ENCODE results near the gene CSMD2.
"Not testable (repeated sequence)": the region's sequence is repeated elsewhere in the genome, so short reads cannot be mapped to it uniquely, and the experiment has no call there.

The CSMD2 gene

DNA sequence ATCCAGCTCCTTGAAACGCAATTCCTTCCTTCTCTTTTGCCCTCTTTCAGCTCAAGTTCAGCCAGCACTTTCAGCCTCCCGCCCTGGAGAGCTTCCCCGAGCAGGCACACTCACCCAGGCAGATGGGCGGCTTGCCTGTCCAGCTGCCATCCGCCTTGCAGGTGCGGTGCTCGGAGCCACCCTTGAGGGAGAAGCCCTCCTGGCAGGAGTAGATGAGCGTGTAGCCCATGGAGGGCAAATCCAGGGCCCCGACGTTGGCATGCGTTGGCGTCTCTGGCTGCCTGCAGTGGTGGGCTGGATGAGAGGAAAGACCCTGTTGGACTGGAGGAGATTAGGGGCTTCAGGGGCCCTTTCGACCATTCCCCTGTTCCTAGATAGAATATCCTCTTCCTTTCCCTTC, 632.1 kb downstream of the CSMD2 start:
- DNase-seq (ENCODE audit: low spot score) = no peak

DNA sequence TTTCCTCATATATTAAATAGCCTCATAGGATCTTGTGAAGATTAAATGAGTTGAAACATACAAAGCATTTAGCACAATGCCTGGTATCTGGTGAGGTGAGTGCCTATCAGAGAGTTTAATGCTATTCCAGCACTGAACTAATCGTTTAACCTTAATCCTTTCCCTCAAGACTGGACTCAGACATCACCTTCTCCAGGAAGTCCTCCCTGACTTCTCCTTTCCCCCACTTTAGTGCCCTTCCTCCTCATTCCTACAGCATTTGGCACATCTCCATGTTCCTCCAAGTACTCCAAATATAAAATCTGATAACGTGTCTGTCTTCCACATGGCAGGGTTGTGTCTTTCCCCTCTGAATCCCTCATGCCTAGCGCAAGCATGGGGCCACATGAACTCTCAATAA, 632.8 kb downstream of the CSMD2 start:
- DNase-seq (ENCODE audit: low spot score) = no peak

DNA sequence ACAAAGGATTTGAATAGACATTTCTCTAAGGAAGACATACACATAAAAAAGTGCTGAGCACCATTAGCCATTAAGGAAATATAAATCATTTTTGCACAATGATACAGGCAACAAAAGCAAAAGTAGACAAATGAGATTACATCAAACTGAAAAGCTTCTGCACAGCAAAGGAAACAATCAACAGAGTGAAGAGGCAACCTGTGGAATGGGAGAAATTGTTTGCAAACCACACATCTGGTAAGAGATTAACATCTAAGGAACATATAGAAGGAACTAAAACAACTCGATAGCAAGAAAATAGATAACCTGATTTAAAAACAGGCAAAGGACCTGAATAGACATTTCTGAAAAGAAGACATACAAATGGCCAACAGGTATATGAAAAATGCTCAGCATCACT, 635.1 kb downstream of the CSMD2 start:
- no peak for DNase-seq (ENCODE audit: low spot score)

DNA sequence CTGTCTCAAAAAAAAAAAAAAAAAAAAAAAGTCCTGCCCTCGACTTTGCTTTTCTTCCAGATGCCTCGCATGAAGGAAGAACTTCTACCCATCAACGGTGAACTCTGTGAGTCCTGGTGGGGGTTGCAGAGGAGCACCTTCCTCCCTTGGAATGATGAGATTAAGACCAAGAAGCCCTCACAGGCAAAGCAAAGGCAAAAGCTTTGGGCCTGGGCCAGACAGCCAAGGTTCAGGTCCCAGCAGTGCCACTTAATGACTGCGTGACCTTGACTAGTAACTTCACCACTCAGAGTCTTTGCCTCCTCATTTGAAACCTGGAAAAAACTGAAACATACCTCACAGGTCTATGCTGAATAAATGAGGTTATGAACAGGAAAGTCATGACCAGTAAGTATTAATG, 637.1 kb downstream of the CSMD2 start:
- DNase-seq (ENCODE audit: low spot score) = no peak

DNA sequence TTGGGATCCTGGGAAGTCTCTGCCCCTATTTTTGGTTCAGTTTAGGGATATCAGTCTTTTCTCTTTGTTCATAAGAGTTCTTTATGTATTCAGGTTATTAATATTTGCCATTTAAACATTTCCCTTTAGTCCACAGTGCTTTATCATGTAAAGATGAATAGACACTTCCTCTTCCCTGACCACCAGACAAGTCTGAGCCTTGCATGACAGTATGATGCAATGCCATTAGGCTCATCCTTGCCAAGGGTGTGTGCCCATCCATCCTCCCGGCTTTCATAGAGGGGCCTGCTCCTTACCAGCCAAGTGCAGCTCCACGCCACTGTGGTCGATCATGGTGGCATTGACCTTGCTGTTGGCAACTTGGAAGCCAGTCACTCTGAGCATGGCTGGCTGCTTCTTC, 640.4 kb downstream of the CSMD2 start:
- no peak for DNase-seq (ENCODE audit: low spot score)

DNA sequence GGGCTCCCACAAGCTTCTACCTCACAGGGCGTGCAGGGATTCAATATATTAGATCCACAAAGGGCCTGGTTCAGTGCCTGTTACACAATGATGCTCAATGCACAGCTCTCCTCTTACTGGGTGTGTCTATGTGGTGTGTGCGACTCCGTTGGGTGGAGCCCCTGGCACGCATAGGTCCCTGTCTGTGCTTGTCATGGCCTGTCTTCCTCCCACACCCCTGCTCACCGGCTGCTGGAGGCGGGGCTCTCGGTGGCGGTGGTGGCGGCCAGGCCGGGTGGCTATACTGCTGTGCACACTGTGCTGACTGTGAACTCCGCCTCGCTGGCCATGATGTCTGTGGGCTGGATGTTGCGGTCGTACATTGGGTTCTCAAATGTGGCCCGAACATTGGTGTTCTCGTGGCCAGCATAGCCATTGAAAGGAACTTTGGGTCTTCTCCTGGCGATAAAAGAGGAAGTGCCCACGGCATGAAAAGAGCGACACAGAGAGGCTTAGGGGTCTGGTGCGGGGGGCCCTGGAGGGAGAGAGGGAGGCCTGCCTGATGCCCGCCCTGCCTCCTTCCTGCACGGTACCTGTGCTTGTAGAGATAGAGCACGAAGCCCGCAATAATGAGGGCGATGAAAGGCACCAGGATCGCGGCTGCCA, 645.7 kb downstream of the CSMD2 start:
- DNase-seq (ENCODE audit: low spot score) = no peak

DNA sequence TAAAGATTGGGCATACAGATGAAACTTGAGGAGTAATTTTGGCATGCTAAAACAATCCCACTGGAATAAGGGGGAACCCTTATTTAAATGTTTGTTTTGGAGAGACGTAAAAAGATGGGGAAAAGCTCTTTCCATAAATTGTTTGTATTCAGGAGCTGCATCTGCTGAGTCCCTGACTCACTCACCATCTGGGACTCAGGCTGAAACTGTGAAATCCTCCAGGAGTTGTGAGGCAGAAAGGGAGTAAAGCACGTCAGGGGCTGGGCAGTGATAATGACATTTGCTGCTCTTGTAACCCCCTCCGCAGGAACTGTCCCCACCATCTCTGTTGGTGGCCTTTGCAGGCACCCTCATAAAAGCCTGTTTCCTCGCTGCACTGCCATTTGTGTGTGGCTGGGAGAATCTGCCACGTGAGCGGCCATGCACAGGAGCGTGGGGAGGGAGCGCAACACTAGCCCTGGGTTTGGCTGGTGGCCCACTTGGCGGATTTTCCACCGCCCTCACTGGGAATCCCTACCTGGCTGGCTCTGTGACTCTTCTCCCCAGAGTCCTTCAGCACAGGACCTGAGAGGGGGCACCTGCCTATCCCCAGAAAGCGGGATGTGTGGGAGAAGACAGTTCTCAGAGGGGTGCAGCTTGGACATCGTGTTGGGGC, 647.3 kb downstream of the CSMD2 start:
- no peak for DNase-seq (ENCODE audit: low spot score)

DNA sequence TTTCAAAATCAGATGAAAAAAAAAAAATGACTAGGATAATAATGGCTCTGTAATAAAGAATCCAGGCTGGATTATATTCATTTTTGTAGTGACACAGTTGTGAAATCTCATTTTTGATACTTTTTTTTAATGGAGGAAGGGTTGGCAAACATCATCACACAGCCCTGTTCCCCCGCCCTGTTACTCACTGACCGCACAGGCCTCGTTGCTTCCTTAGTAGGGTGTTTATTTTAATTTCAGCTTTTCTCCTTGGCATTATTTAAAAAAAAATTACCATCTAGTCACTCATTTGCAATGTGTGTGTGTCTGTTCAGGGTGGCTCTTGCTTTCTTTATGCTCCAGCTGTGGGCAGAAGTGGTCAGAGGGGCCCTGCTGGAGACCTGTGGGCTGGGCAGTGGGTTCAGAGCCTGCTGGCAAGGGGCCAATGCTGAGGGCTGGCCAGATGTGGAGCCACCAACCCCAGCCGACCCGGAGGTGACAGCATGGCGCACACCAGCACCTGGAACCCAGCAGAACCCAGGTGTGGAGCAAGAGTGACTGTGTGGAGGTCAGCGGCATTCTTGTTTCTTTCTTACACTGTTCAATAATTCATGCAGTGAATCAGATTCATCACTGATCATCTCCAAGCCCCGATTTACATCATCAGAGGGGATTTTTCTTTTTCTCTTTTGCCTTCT, 648.0 kb downstream of the CSMD2 start:
- no peak for DNase-seq (ENCODE audit: low spot score)

DNA sequence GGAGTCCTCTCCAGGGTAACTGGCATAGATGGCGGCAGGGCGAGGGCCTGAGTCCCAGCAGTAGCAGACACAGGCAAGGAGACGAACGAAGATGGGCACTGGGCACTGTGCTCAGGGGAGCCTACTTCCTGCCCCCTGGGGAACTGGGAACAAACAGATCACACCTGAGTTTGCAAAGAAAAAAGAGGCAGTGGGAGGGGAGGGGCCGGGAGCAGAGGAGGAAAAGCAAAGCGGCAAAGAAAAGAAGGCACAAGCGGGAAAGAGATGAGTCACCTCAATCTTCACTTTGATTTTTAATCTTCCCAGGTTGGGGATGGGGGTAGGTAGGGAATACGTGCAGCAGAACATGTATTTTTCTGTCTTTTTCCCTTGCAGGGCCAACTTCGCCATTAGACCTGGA, 648.6 kb downstream of the CSMD2 start:
- no peak for DNase-seq (ENCODE audit: low spot score)

DNA sequence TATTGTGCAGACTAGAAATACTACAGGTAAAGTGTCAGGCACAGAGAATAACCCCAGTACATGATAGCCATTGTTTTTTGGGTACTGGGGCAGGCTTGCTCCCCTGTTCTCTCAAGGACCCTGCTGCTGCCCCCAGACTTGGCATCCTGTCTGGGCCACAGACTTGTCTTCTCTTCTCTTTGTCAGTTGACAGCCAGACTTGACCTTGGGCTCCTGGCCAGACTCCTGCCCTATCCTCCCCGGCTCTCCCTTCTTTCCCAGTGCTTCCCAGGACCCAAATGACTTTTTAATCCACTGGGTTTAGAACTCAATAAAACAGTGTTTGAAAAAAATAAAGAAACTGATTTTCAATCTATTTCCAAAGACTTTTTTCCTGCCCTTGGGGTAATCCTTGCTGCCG, 649.4 kb downstream of the CSMD2 start:
- DNase-seq (ENCODE audit: low spot score) = no peak

DNA sequence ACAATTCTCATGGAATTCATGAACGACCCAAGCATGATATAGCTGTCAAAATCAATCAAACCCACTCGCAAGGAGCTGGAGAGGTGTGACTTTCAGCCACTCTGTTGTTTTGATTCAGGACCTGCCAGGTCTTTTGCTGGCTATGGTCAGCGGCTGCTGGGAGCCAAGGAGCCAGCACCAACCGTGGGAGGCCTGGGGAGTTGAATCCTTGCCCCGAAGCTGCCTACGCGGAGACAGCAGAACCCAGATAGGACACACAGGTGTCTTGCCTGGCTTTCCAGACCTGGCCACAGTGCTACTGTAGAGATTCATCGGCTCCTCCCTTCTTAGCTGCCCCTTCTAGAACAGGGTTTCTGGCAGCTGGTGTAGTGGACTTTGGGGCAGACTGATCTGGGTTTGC, 649.9 kb downstream of the CSMD2 start:
- DNase-seq (ENCODE audit: low spot score) = no peak

DNA sequence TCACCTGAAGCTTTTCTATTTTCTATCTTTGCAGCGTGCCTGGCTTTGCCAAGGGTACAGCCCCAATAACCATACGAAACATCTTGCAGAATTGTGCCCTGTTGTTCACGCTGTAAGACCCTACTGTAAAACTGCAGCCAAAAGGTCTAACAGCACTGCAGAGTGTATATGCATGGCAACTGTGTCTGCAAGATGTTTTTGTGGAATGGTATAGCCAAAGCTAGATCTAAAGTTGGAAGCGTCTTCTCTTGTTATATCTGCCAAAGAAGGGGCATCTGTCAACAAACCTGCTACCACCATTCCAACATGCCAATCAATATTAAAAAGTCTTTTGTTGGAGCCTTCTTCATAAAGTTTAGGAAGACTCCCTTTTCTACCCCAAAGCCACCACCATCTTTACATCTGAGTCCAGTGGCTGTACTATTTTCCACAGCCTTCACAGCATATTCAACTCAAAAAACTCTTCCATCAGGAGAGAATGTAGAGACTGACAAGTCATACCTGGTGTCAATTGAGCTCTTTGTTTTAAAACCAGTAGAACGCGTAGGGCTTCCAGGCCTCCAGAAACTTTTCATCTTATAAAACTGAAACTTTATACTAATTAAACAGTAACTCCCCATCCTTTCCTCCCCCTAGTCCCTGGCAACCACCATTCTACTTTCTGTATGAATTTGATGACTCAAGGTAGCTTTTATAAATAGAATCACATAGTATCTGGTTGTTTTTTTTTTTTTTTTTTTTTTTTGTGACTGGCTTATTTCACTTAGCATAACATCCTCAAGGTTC, 652.6 kb downstream of the CSMD2 start:
- DNase-seq (ENCODE audit: low spot score) = no peak

DNA sequence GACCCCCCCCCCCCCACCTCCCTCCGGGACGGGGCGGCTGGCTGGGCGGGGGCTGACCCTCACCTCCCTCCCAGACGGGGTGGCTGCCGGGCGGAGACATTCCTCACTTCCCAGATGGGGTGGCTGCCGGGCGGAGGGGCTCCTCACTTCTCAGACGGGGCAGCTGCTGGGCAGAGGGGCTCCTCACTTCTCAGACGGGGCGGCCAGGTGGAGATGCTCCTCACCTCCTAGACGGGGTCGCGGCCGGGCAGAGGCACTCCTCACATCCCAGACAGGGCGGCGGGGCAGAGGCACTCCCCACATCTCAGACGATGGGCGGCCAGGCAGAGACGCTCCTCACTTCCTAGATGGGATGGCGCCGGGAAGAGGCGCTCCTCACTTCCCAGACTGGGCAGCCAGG, 655.8 kb downstream of the CSMD2 start:
- not testable (repeated sequence) for DNase-seq (ENCODE audit: low spot score)

DNA sequence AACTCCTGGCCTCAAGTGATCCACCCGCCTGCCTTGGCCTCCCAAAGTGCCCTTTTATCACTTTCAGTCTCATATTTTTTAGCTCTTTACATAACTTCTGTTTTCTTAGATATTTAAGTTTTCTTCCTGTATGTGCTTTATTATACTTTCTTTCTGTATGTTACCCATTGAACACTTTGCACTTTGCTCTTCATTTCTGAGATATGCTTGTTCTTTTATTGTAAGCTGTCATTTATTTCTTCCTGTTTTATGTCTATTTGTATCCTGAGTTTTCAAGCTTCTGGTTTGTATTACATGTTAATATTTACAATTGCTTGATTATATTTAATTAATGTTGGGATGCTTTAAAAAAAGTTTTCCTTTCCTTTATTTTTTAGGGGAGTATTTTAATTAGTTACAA, 656.9 kb downstream of the CSMD2 start:
- no peak for DNase-seq (ENCODE audit: low spot score)

DNA sequence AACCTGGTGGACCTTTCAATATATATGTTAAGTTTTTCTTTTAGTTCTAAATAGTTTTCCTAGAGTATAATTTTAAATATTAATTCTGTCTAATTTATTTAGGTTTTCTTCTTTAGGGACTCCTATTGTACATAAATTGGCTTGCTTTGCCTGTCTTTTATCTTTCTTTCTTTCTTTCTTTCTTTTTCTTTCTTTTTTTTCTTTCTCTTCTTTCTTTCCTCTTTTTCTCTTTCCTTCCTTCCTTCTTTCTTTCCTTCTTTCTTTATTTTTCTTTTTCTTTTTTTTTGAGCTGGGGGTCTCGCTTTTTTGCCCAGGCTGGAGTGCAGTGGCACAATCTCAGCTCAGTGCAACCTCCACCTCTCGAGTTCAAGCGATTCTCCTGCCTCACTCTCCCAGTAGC, 657.4 kb downstream of the CSMD2 start:
- DNase-seq (ENCODE audit: low spot score) = no peak

DNA sequence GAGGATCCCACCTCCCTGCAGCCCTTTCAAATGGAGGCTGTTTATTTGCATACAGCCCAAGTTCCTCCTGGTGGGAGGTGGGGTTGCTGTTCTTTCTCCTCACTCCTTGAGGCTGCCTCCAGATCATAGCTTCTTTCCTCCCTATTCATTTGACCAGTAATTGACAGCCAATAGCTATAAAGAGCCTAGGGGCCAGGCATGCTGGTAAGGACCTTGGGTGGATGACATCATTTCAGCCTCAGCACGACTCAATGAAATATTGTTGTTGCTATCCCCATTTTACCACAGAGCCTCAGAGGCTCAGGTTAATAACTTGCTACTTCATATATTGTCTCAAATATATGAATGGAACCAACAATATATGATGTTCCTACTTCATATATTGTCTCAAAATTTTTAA, 661.5 kb downstream of the CSMD2 start:
- DNase-seq (ENCODE audit: low spot score) = no peak

DNA sequence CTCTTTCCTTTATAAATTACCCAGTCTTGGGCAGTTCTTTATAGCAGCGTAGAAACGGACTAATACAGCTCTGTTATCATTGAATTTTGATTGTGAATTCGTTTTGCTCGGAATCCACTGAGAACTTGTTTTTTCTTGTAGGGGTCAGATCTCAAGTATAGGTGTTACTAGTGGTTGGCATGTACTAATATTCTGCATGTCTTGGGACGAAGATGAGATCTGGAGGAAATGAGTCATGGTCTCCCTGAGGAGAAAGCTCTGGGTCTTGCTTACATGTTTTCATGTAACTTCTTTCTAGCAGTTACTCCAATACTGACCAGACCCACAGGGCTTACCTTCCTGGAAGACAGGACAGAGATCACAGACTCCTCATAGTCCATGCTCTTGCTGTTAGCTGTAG, 662.3 kb downstream of the CSMD2 start:
- no peak for DNase-seq (ENCODE audit: low spot score)

DNA sequence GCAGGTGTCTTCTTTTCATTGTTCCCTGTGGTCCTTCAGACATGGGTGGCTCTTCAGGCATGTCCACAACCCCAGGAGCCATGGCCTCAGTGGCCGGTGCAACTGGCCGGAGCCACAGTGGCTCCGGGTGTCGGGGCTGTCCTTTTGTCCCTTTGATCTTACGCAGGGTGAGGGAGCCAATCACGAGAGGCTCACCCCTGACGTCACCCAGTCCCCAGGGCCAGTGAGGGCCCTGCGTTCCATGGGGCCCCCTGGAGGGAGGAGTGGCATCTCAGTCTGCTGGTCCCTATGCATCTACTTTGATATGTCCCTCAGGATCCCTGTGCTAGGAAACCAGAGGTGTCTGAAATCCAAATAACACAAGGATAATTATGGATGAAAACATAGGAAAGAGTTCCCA, 663.3 kb downstream of the CSMD2 start:
- DNase-seq (ENCODE audit: low spot score) = no peak

DNA sequence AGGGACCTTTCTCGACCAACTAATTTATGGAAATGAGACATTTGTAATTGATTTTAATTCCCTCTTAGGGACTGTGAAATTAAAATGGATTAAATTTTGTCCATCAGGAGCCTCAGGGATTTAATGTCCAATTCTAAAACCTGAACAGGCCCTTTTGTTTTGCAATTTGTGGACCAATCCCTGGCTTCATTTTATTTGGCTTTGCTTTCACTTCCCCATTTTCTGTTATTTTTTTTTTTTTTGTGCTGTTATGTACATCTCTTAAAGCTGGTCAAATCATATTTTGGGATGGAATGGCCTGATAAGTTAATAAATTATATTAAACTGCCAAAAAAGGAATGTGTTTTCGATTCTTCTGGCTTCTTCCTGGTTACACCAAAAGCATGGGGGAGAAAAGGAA, 663.7 kb downstream of the CSMD2 start:
- DNase-seq (ENCODE audit: low spot score) = no peak

DNA sequence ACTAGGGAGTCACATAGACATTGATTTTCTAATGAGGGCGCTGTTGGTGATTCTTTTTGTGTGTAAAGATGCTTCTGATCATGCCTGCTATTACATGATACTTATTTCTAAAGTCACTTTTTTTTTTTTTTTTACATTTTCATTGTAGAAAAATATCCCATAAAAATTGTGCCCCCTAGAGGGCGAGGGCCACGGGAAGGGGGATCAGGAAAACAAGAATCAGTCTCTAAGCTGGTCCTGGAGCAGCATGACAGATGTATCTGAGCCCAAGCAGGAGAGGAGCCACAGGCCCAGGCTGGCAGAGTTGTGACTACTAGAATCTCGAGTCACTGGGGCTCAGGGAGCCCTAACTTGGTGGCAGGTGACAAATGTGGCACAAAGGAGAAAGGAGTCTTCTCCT, 664.5 kb downstream of the CSMD2 start:
- DNase-seq (ENCODE audit: low spot score) = no peak

DNA sequence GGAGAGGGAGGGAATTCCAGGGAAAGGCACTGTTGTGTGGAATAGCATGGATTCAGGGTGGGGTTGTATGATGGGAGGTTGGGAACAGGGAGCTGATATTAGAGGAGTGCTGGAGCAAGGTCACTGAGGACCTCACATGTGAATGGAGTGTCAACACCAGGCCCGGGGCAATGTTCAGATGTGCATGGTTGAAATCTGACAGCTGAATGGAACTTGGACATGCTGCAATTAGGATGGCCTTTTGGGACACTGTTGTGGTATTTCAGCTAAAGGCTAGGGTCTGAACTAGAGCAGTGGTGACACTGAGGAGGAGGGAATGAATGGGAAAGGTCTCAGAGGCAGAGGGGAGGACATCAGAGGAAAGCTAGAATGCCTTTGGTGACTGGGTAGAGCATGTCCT, 667.6 kb downstream of the CSMD2 start:
- DNase-seq (ENCODE audit: low spot score) = no peak

DNA sequence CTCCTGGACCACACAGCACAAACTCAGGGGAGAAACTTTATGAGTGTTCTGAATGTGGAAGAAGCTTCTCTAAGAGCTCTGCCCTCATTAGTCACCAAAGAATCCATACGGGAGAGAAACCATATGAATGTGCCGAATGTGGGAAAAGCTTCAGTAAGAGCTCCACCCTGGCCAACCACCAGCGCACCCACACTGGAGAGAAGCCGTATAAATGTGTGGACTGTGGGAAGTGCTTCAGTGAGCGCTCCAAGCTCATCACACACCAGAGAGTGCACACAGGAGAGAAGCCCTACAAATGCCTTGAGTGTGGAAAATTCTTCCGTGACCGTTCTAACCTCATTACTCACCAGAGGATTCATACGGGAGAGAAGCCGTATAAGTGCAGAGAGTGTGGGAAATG, 670.1 kb downstream of the CSMD2 start:
- no peak for DNase-seq (ENCODE audit: low spot score)

DNA sequence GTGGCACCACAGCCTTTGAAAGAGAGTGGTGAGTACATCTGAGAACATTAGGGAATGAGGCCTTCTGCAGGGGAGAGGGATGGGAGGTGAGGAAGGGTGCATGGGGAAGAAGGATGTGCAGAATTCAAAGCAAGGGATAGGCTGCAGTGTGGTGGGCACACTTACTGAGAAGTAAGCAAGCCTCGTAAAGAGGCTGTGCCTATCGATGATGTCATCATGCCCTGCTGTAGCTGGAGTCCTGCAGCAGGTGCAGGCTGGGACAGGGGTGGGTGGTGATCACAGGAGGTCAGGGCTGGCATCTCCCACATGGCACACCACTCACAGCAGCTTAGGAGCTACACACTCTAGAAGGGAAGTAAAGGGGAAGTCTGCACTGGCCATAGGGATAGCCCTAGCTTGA, 676.4 kb downstream of the CSMD2 start:
- DNase-seq (ENCODE audit: low spot score) = no peak
